Measurements from ENCODE around the gene RGP1.

RGP1 gene

DNA sequence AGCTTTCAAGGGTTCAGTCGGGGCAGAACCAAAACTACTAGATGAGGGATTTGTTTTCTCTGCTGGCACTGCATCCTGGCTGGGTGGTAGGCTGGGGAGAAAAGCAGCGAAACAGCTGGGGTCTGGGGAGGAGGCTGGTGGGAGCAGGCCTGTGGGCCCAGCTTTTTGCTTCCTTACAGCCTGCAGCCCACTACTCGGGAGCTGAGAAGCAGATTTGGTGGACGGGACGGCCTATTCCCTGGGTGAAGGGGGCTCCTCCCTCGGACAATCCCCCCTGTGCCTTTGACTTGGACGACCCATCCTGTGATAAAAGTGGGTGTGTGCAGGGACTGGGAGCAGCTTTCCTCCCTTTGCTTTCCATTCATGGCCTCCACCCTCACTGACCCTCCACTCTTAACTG is 51.4 kb downstream of the RGP1 start:
- no peaks in the 10 kb centered on the region for H3F3A ChIP-seq (ENCODE audit: control insufficient read depth, insufficient read depth)
- H3K4me1 ChIP-seq (ENCODE audit: control insufficient read depth, low read length): no peaks in the 10 kb centered on the region
- no peaks in the 10 kb centered on the region for H4K20me1 ChIP-seq (ENCODE audit: control insufficient read depth, insufficient read depth, low read depth, low read length)
- no peaks in the 10 kb centered on the region for H3K36me3 ChIP-seq (ENCODE audit: control insufficient read depth, low read length)
- H3K27ac ChIP-seq (ENCODE audit: low read depth, low read length): no peak overlapping the region
- no peaks in the 10 kb centered on the region for H3K9me2 ChIP-seq (replicated peaks; ENCODE audit: control insufficient read depth, low read length)
- no peak for TF ChIP-seq EZH2phosphoT487 (IDR thresholded peaks at IDR 0.05; ENCODE audit: borderline replicate concordance, low read length)
- TF ChIP-seq, protein P1, sequence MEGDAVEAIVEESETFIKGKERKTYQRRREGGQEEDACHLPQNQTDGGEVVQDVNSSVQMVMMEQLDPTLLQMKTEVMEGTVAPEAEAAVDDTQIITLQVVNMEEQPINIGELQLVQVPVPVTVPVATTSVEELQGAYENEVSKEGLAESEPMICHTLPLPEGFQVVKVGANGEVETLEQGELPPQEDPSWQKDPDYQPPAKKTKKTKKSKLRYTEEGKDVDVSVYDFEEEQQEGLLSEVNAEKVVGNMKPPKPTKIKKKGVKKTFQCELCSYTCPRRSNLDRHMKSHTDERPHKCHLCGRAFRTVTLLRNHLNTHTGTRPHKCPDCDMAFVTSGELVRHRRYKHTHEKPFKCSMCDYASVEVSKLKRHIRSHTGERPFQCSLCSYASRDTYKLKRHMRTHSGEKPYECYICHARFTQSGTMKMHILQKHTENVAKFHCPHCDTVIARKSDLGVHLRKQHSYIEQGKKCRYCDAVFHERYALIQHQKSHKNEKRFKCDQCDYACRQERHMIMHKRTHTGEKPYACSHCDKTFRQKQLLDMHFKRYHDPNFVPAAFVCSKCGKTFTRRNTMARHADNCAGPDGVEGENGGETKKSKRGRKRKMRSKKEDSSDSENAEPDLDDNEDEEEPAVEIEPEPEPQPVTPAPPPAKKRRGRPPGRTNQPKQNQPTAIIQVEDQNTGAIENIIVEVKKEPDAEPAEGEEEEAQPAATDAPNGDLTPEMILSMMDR (IDR thresholded peaks at IDR 0.05; ENCODE audit: low read depth, low read length, poor library complexity, severe bottlenecking): no peak
- H3K4me2 ChIP-seq (ENCODE audit: low read length): no peak overlapping the region
- H3K79me2 ChIP-seq (ENCODE audit: control insufficient read depth, low read length): no peaks in the 10 kb centered on the region
- no peaks in the 10 kb centered on the region for H3K9me3 ChIP-seq (ENCODE audit: control insufficient read depth, insufficient read depth, low read length)
- H3K4me3 ChIP-seq (ENCODE audit: low read length): no peak overlapping the region
- H3K27me3 ChIP-seq (ENCODE audit: control insufficient read depth, low read length): no peaks in the 10 kb centered on the region

DNA sequence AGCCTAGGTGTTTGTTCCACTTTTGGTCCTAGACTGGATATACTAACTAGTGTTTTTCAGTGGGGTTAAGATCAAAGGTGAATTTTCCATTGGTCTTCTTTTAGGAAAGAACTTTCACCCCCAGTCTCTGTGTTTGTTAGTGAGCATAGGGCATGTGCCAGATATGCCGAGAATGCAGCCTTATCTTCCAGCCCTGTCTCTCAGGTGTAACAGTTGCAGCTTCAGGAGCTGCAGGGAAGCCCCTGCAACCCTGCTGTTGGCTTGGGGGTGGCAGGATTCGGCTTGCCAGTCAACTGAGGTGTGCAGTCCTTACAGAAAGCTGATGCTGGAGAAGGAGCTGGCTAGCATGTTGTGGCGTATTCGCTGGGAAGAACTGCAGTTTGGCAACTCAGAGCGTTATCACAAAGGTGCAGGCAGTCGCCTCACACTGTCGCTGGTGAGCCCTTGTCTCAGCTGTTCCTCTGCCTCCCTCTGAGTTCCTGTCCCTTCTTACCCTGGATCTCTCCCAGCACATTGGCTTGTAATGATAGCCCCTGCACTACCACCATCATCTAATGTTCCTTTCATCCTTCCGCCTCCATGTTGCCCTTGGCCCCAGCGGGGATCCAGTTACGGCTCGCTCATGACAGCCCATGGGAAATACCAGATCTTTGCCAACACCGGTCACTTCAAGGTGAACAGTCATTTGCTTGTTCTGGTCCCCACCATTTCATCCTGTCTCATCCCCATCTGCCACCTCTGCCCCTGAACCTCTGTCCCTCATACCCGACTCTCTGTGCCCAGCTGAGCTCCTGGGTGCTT is 52.4 kb downstream of the RGP1 start:
- Histone ChIP-seq H3K36me3 (ENCODE audit: control insufficient read depth, low read length) (no peaks in the 10 kb centered on the region), H3K27me3 (ENCODE audit: control insufficient read depth, low read length) (no peaks in the 10 kb centered on the region), H3K27ac (ENCODE audit: low read depth, low read length) (no peak overlapping the region), H3K4me2 (ENCODE audit: low read length) (no peak overlapping the region), H3K79me2 (ENCODE audit: control insufficient read depth, low read length) (no peaks in the 10 kb centered on the region), H3F3A (ENCODE audit: control insufficient read depth, insufficient read depth) (no peaks in the 10 kb centered on the region), H3K4me1 (ENCODE audit: control insufficient read depth, low read length) (no peaks in the 10 kb centered on the region), H3K4me3 (ENCODE audit: low read length) (no peak overlapping the region), H3K9me2 (replicated peaks; ENCODE audit: control insufficient read depth, low read length) (no peaks in the 10 kb centered on the region), H4K20me1 (ENCODE audit: control insufficient read depth, insufficient read depth, low read depth, low read length) (no peaks in the 10 kb centered on the region), H3K9me3 (ENCODE audit: control insufficient read depth, insufficient read depth, low read length) (no peaks in the 10 kb centered on the region)
- TF ChIP-seq EZH2phosphoT487 (IDR thresholded peaks at IDR 0.05; ENCODE audit: borderline replicate concordance, low read length): no peak
- TF ChIP-seq, protein P1 (IDR thresholded peaks at IDR 0.05; ENCODE audit: low read depth, low read length, poor library complexity, severe bottlenecking): no peak

DNA sequence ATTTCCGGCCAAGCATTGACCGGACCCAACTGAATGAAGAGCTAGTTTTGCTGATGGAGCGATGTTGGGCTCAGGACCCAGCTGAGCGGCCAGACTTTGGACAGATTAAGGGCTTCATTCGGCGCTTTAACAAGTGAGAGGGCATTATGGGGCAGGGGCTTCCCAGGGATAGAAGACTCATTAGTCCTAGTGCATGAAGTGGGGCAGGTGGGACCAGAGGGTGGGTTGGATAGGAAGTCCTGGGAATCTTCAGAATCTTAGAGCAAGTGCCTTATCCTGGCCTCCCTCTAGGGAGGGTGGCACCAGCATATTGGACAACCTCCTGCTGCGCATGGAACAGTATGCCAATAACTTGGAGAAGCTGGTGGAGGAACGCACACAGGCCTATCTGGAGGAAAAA is 57.0 kb downstream of the RGP1 start:
- Histone ChIP-seq H3K9me3 (ENCODE audit: control insufficient read depth, insufficient read depth, low read length) (no peaks in the 10 kb centered on the region), H3K4me2 (ENCODE audit: low read length) (no peak overlapping the region), H3K27me3 (ENCODE audit: control insufficient read depth, low read length) (no peaks in the 10 kb centered on the region), H4K20me1 (ENCODE audit: control insufficient read depth, insufficient read depth, low read depth, low read length) (no peaks in the 10 kb centered on the region), H3K27ac (ENCODE audit: low read depth, low read length) (no peak overlapping the region), H3K4me1 (ENCODE audit: control insufficient read depth, low read length) (peaks cover under 1% of the 10 kb centered on the region; the same call in 1 of the 2 replicates), H3K4me3 (ENCODE audit: low read length) (no peak overlapping the region), H3F3A (ENCODE audit: control insufficient read depth, insufficient read depth) (no peaks in the 10 kb centered on the region), H3K79me2 (ENCODE audit: control insufficient read depth, low read length) (no peaks in the 10 kb centered on the region), H3K36me3 (ENCODE audit: control insufficient read depth, low read length) (no peaks in the 10 kb centered on the region), H3K9me2 (replicated peaks; ENCODE audit: control insufficient read depth, low read length) (no peaks in the 10 kb centered on the region)
- TF ChIP-seq EZH2phosphoT487 (IDR thresholded peaks at IDR 0.05; ENCODE audit: borderline replicate concordance, low read length): no peak
- TF ChIP-seq, protein P1 (IDR thresholded peaks at IDR 0.05; ENCODE audit: low read depth, low read length, poor library complexity, severe bottlenecking): no peak

Data from DOHH2 (cell line).